Epidermal melanocyte (primary cell): Measurements from ENCODE around the gene FMN2.

Experiments used
- DNase-seq: peaks from one replicate; pipeline ENCODE4 v3.0.0; 2011; ENCODE audit warnings: low spot score; ENCODE audit not compliant: insufficient read length

Gene FMN2

DNA sequence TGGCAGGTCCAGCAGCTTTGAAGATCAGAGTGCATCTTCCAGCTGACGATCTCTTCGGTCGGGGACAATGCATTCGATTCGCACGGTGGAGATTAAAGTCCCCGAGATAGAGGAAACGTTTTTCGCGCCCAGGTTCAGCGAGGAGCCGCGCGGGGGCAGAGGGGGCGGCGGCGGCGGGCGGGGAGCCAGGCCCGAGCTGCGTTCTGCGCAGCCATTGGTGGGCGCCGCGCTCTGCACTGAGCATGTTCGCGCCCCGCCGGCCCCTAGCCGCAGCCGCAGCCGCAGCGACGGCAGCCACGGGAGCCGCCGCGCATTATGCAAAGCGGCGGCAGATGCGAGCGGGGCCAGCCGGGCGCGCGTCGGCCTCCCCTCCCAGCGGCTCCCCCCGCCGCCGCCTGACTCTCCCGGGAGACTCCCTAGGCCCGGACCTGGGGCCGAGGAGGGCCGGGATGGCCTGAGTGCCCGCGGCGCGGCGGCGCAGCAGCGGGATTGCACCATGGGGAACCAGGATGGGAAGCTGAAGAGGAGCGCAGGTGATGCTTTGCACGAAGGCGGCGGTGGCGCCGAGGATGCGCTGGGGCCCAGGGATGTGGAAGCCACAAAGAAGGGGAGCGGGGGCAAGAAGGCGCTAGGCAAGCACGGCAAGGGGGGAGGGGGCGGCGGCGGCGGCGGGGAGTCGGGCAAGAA is at the start of gene FMN2:
Gene FMN2 (plus strand): TSS at position 270 of the 687 bp plus-strand sequence. CDS start 227 bp downstream, at position 497.
- DNase-seq = peak; percentile 48

DNA sequence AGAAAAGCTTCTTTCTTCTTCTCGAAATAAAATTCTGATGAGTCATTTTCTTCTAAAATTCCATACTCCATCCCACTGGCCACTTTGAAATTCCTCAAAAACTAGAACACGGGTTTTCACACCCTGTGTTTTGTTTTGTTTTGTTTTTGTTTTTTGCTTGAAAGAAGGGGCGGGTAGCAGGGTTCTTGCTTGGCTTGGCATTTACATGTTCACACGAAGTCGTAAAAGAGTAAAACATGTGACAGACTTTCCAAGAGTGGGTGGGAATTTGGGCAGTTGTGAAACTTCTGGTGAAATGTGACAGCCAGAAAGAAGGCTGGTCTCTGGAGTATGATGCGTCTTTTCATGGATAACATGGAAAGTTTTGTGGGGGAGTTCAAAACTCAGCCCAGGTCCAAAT is 47.1 kb upstream of the FMN2 start:
- DNase-seq = no peak

DNA sequence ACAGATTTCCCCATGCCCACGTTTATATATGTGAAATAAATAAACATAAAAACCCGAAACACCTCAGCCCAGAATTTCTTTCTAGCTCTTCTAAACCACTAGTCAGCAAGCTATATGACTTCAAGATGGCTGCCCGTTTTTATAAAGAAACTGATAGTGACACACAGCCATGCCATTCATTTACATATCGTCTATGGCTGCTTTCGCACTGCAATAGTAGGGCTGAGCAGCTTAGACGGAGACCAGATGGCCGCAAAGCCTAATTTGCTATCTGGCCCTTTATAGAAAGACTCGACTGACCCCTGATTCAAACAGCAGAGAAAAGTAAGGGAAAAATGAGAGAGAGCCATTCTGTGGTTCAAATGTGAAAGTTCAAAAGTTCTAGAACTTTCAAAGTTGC is 45.7 kb upstream of the FMN2 start:
- DNase-seq = no peak

DNA sequence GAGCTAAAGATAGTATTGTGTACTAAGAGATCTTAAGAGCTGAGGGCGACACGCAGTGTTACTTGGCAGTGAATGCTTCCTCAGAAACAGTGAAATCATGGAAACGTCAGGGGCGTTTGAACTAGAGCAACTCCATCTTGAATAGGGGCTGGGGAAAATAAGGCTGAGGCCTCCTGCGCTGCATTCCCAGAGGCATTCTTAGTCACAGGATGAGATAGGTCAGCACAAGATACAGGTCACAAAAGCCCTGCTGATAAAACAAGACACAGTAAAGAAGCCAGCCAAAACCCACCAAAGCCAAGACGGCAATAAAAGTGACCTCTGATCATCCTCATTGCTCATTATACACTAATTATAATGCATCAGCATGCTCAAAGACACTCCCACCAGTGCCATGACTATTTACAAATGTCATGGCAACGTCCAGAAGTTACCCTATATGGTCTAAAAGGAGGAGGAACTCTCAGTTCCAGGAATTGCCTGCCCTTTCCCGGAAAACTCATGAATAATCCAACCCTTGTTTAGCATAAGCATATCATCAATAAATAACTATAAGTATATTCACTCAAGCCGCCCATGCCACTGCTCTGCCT is 37.5 kb upstream of the FMN2 start:
- DNase-seq = no peak

GRCh38 chr1:240055936-240056335 is 35.7 kb upstream of the FMN2 start:
- DNase-seq = no peak

- no peak for DNase-seq
Observed at GRCh38 chr1:240056350-240056749, 35.3 kb upstream of the FMN2 start.

- no peak for DNase-seq
Observed at GRCh38 chr1:240058049-240058448, 33.6 kb upstream of the FMN2 start.

DNA sequence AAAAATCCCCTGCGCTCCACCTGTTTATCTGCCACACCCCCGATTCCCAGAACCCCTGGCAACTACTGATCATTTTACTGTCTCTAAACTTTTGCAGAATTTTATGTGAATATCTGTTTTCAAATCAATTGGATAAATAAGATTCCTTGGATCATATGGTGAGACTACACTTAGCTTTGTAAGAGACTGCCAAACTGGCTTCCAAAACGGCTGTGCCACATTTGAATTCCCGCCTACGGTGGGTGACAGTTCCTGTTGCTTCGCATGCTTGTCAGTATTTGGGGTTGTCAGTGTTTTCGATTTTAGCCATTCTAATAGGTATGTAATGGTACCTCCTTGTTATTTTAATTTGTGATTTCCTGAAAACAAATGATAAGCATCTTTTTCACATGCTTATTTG is 22.7 kb upstream of the FMN2 start:
- no peak for DNase-seq

GRCh38 chr1:240070188-240070587 is 21.5 kb upstream of the FMN2 start:
- no peak for DNase-seq

DNA sequence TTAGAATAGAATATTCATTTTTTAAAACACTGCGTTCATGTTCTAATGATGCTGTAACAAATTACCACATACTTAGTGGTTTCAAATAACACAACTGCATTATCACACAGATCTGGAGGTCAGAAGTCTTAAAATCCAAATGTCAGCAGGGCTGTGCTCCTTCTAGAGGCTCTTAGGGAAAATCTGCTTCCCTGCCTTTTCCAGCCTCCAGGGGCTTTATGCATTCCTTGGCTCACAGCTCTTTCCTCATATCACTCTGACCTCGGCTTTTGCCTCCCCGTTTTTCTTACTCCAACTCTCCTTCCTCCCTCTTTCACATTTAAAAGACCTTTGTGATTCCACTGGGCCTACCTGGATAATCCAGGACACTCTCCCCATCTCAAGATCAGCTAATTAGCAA is 18.6 kb upstream of the FMN2 start:
- DNase-seq = no peak

- no peak for DNase-seq
Observed at GRCh38 chr1:240074422-240074821, 17.3 kb upstream of the FMN2 start.

- no peak for DNase-seq
Observed at GRCh38 chr1:240074908-240075307, 16.8 kb upstream of the FMN2 start.

DNA sequence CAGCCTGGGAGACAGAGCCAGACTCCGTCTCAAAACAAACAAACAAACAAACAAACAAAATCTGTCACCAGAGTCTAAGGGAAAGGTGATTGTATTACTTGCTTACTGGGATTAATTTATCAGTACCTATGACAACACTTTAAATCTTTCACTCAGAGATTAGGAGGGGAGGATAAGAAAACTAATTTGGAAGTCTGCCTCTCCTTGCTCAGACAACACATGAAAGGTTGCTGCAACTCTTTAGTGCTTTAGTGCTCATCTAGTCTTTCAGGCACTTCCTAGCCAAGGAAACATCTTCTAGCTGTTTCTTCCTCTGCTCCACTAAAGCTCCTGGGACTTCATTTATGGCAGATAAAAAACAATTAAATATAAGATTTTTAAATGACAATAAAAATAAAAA is 7.3 kb upstream of the FMN2 start:
- DNase-seq = no peak

- no peak for DNase-seq
Observed at GRCh38 chr1:240084749-240085148, 6.9 kb upstream of the FMN2 start.

GRCh38 chr1:240086726-240087125 is 5.0 kb upstream of the FMN2 start:
- DNase-seq = no peak

DNA sequence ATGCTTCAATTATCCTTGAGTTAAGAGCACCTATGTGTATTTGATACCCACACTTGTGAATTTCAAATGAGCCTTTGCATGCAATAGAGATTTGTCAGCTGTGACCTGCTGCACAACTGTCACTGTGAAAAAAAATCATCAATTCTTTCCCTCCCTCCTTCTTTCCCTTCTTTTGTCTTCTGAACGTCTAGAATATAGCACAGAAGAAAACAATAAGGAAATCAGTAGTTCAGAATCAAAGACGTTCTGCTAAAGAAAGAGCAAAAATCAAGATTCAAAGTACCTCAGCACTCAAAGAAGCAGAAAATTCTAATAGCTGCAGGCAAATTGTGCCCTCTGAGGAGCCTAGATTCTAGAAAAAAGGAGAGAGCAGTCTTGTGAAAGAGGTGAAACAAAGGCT is 1.7 kb upstream of the FMN2 start:
- no peak for DNase-seq

DNA sequence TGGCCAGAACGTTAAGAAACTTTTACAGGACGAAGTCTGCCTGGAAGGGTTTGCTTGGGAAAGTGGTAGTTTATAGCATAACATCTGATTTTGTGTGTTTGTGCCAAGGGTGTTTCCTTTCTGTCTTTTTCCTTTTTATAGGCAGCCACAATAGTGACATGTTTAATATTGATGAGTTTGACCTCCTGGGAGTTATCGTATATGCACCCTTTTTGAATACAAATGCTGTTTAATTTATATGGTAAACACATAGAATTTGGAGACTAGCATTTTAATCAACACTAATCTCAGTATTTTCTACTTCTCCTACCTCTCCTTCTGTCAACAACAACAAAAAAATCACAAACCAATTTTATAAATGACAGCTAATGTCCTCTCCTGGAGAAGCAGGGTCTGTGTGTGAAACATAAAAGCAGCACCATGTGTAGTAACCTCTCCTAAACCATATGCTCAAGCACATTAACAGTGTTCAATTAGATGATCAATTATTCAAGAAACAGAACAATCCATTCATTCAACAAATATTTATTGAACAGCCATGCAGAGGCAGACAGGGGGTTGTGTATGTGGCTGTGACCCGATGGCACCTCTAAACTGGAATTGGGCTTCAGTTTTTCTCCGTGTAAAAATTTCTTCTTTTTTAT is 604 bp upstream of the FMN2 start:
- DNase-seq = no peak

DNA sequence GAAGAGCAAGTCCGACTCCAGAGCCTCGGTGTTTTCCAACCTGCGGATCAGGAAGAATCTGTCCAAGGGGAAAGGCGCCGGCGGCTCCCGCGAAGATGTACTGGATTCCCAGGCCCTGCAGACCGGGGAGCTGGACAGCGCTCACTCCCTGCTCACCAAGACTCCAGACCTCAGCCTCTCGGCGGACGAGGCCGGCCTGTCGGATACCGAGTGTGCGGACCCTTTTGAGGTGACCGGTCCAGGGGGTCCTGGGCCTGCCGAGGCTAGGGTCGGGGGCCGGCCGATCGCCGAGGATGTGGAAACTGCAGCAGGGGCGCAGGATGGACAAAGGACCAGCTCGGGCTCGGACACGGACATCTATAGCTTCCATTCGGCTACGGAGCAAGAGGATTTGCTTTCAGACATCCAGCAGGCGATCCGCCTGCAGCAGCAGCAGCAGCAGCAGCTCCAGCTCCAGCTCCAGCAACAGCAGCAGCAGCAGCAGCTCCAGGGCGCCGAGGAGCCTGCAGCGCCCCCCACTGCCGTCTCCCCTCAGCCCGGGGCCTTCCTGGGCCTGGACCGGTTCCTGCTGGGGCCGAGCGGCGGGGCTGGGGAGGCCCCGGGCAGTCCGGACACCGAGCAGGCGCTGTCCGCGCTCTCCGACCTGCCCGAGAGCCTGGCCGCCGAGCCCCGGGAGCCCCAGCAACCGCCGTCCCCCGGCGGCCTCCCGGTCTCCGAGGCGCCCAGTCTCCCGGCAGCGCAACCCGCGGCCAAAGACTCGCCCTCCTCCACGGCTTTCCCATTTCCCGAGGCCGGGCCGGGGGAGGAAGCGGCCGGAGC is 827 bp downstream of the FMN2 start:
- DNase-seq = peak; percentile 37

DNA sequence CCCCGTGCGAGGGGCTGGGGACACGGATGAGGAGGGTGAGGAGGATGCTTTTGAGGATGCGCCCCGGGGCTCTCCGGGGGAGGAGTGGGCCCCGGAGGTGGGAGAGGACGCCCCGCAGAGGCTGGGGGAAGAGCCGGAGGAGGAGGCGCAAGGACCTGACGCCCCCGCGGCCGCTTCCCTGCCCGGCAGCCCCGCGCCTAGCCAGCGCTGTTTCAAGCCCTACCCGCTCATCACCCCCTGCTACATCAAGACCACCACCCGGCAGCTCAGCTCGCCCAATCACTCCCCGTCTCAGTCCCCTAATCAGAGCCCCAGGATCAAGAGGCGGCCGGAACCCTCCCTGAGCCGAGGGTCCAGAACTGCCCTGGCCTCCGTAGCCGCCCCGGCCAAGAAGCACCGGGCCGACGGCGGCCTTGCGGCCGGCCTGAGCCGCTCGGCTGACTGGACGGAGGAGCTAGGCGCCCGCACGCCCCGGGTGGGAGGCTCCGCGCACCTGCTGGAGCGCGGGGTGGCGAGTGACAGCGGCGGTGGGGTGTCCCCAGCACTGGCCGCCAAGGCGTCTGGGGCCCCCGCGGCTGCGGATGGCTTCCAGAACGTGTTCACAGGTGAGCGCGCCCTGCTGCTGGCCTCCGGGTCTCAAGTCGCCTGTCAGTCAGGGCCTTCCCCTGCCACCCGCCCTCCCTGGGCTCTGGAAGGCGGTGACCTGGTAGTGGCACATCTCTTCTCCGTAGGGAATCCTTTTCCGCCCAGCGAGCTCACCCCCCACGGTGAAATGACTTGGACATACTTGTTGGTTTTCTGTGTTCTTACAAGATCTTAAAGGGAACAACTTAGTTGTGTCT is 1.7 kb downstream of the FMN2 start:
- DNase-seq = no peak

DNA sequence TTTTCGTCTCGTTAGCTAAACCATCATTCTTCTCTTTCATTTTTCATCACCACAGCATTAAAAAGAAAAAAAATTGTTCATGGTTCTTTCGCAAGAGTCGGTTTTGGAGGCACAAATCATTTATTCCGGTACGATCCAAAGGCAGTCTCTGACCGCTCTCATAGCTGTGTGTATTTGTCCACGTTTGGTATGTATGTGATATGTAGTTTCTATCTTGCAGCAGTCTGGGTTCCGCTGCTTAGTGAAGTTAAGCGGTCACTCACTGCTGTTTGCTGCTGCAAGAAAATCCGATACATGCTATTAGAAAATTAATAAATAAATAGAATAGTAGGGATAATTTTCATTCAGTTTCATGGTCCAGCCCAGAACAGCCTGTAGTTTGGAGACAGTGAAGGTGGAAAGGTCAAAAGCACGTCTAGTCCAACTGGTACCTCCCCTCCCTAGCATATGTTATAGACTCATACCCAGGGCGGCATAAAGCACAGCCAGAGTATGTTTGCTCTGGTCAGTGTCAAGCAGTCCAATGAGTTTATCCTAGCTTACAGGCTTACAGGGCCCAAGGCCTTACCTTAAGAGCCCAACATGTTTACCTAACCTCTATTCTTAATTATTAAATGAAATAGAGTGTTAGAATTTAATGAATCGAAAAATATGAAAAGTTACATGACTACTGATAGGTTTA is 2.5 kb downstream of the FMN2 start:
- DNase-seq = no peak

DNA sequence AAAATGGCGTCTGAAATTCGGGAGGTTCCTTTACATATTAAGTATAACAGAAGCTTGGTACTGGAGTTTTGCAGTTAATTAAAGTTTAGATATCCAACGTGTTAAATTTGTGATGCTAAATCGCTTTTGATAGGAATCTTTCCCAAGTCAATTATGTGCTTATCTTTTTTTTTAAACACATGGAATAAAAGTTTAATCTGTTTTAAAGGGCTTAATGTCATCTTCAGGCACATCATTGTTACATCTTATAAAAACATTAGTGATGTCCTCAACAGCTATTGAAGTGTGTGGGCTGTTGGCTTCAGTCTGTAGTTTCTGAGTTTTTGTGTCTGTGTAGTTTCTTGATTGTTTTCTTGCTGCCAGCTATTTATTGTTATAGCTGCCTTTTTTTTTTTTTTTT is 5.3 kb downstream of the FMN2 start:
- no peak for DNase-seq
